Limb (tissue), 2 donors: ENCODE results near the gene ADORA2A.
A peak's percentile ranks its signal among the peaks of the same experiment; 100 is the strongest.

Experiments
- DNase-seq, 2 donors: peaks; one replicate each; pipeline ENCODE4 v3.0.0-alpha.2; 2016; ENCODE audit errors: extremely low spot score in 2 of 2

The ADORA2A gene

GRCh38 chr22:24432059-24432853, 4.9 kb downstream of the ADORA2A start:
- DNase-seq = peak in 1 of 2 donors; percentile 52

- no peak for DNase-seq
Measured at GRCh38 chr22:24433001-24433827, 5.8 kb downstream of the ADORA2A start.

- DNase-seq = no peak
Measured at GRCh38 chr22:24433828-24434470, 6.5 kb downstream of the ADORA2A start.

GRCh38 chr22:24434471-24435322, 7.3 kb downstream of the ADORA2A start:
- peak in 1 of 2 donors; percentile 50 for DNase-seq

GRCh38 chr22:24435323-24435645, 7.9 kb downstream of the ADORA2A start:
- DNase-seq = no peak

- no peak for DNase-seq
Measured at GRCh38 chr22:24435861-24436371, 8.5 kb downstream of the ADORA2A start.

GRCh38 chr22:24436553-24436952, 9.2 kb downstream of the ADORA2A start:
- no peak for DNase-seq

- DNase-seq = no peak
Measured at GRCh38 chr22:24437091-24437490, 9.7 kb downstream of the ADORA2A start.

- no peak for DNase-seq
Measured at GRCh38 chr22:24437741-24438328, 10.4 kb downstream of the ADORA2A start.

- no peak for DNase-seq
Measured at GRCh38 chr22:24440270-24440717, 12.9 kb downstream of the ADORA2A start.

GRCh38 chr22:24440718-24441405, 13.5 kb downstream of the ADORA2A start:
- no peak for DNase-seq

- no peak for DNase-seq
Measured at GRCh38 chr22:24441406-24442351, 14.3 kb downstream of the ADORA2A start.

GRCh38 chr22:24442352-24442744, 14.9 kb downstream of the ADORA2A start:
- no peak for DNase-seq

GRCh38 chr22:24443668-24444067, 16.3 kb downstream of the ADORA2A start:
- DNase-seq = no peak

- no peak for DNase-seq
Measured at GRCh38 chr22:24444251-24444650, 16.9 kb downstream of the ADORA2A start.

GRCh38 chr22:24444729-24445466, 17.5 kb downstream of the ADORA2A start:
- no peak for DNase-seq

- DNase-seq = no peak
Measured at GRCh38 chr22:24445481-24446259, 18.3 kb downstream of the ADORA2A start.
